Measurements from ENCODE around the gene ZNF507.

ZNF507 gene

DNA sequence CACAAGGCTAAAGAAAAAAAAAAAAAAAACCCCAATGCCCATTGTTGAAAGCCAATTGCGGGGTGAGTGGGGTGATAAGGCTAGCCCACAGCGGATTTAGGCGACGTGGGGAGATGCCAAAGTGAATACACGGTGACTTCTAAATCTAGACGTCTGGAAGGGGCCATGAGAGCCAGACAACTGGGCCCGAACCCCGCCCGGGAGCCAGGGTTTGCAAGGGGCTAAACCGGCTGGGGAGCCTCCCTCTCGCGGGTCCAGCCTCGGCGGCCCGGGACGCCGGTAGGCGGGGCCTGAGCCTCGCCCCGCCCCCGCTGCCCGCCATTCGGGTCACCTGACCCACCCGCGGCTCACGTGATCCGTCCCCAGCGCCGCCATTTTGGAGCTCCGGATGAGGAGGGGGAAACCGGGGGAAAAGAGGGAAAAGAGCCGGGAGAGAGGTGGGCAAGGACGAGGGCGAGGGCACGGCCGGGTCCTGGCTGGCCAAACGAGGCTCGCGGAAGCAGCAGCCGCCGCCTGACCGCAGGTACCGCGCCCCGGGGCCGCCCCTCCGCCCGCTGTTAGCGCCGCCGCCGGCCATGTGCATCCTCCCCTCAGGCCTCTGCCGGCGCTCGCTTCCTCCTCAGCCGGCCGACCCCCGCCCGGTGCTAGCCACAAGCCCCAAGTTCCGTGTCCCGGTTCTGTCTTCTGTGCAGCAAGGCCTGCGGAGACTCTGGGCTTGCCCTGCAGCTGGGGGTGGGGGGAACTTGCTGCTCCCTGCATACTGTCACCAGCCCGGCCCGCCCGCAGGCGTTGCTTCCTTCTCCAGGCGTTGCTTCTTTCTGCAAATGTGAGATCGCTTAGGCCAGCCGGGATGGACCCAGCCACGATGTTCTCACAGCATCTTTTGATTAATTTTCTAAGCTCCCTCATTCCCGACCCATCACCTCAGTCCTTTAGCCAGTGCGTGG is at the start of gene ZNF507:
TSS of gene ZNF507 (plus strand) at position 350 of the 947 bp plus-strand sequence. CDS start 7,221 bp downstream, outside the sequence.
- TF ChIP-seq, protein P1, sequence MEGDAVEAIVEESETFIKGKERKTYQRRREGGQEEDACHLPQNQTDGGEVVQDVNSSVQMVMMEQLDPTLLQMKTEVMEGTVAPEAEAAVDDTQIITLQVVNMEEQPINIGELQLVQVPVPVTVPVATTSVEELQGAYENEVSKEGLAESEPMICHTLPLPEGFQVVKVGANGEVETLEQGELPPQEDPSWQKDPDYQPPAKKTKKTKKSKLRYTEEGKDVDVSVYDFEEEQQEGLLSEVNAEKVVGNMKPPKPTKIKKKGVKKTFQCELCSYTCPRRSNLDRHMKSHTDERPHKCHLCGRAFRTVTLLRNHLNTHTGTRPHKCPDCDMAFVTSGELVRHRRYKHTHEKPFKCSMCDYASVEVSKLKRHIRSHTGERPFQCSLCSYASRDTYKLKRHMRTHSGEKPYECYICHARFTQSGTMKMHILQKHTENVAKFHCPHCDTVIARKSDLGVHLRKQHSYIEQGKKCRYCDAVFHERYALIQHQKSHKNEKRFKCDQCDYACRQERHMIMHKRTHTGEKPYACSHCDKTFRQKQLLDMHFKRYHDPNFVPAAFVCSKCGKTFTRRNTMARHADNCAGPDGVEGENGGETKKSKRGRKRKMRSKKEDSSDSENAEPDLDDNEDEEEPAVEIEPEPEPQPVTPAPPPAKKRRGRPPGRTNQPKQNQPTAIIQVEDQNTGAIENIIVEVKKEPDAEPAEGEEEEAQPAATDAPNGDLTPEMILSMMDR (IDR thresholded peaks at IDR 0.05; ENCODE audit: low read depth, low read length) = no peak
- peak; percentile 77 to 78 for DNase-seq (ENCODE audit: low read depth in 2 of 2)
- peak within 1 kb of the TSS; percentile 78 to 85 for H3K4me3 ChIP-seq (replicated peaks in 1 of 2; ENCODE audit: low read depth in 2 of 2, low read length in 2 of 2)

- DNase-seq (ENCODE audit: low read depth in 2 of 2) = no peak
- TF ChIP-seq, protein P1 (IDR thresholded peaks at IDR 0.05; ENCODE audit: low read depth, low read length) = no peak
- no peak overlapping the region for H3K4me3 ChIP-seq (replicated peaks in 1 of 2; ENCODE audit: low read depth in 2 of 2, low read length in 2 of 2)
Observed at GRCh38 chr19:32296694-32297093, 48.7 kb upstream of the ZNF507 start.

DNA sequence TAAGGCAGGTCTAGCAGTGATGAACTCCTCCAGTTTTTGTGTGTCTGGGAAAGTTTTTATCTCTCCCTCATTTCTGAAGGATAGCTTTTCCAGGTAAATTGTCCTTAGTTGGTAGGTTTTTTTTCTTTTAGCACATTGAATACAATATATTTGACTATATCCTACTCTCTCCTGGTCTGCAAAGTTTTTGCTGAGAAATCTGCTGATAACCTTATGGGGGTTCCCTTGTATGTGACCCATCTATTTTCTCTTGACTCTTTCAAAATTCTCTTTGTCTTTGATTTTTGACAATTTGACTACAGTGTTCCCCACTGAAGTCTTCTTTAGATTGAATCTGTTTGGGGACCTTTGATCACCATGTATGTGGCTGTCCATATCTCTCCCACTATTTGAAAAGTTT is 42.6 kb upstream of the ZNF507 start:
- no peak overlapping the region for H3K4me3 ChIP-seq (replicated peaks in 1 of 2; ENCODE audit: low read depth in 2 of 2, low read length in 2 of 2)
- no peak for DNase-seq (ENCODE audit: low read depth in 2 of 2)
- TF ChIP-seq, protein P1 (IDR thresholded peaks at IDR 0.05; ENCODE audit: low read depth, low read length) = no peak

DNA sequence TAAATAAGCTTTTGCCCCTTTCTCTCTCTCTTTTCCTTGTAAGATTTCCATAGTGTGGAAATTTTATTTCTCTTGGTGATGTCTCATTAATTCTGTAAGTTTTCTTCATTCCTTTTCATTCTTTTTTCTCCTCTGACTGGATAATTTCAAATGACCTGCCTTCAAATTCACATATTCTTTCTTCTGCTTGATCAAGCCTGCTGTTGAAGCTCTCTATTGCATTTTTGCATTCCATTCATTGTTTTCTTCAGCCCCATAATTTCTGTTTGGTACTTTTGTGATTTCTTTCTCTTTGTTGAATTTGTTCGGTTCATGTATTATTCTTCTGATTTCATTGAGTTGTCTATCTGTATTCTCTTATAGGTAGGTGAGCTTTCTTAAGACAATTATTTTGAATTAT is 42.2 kb upstream of the ZNF507 start:
- DNase-seq (ENCODE audit: low read depth in 2 of 2) = no peak
- TF ChIP-seq, protein P1 (IDR thresholded peaks at IDR 0.05; ENCODE audit: low read depth, low read length) = no peak
- H3K4me3 ChIP-seq (replicated peaks in 1 of 2; ENCODE audit: low read depth in 2 of 2, low read length in 2 of 2) = no peak overlapping the region

GRCh38 chr19:32307591-32307990 is 37.8 kb upstream of the ZNF507 start:
- DNase-seq (ENCODE audit: low read depth in 2 of 2) = no peak
- no peak overlapping the region for H3K4me3 ChIP-seq (replicated peaks in 1 of 2; ENCODE audit: low read depth in 2 of 2, low read length in 2 of 2)
- TF ChIP-seq, protein P1 (IDR thresholded peaks at IDR 0.05; ENCODE audit: low read depth, low read length) = no peak

DNA sequence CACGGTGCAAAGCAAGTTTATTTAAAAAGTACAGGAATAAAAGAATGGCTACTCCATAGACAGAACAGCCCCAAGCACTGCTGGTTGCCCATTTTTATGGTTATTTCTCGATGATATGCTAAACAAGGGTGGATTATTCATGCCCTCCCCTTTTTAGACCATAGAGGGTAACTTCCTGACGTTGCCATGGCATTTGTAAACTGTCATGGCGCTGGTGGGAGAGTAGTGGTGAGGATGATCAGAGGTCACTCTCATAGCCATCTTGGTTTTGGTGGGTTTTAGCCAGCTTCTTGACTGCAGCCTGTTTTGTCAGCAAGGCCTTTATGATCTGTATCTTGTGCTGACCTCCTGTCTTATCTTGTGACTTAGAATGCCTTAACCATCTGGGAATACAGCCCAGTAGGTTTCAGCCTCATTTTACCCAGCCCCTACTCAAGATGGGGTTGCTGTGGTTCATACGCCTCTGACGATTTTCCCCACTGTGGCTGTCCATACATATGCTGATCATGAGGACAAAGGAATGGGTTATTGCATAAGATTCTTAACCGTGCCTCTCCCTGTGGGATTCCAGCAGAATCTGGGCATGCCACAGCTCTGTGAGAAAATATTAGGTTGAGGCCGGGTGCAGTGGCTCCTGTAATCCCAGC is 36.9 kb upstream of the ZNF507 start:
- peak in 1 of 2 donors; percentile 7 for DNase-seq (ENCODE audit: low read depth in 2 of 2)
- no peak overlapping the region for H3K4me3 ChIP-seq (replicated peaks in 1 of 2; ENCODE audit: low read depth in 2 of 2, low read length in 2 of 2)
- TF ChIP-seq, protein P1 (IDR thresholded peaks at IDR 0.05; ENCODE audit: low read depth, low read length) = no peak

Measured in cardiac fibroblast (primary cell).